ENCODE data around the gene LMBRD1.
"Not testable (repeated sequence)": the region's sequence is repeated elsewhere in the genome, so short reads cannot be mapped to it uniquely, and the experiment has no call there.

LMBRD1 gene

GRCh38 chr6:69763763-69764162, 33.0 kb downstream of the LMBRD1 start:
- Histone ChIP-seq H3K27ac (no peak overlapping the region), H3K4me3 (no peak overlapping the region)

- H3K27ac ChIP-seq, result no peak overlapping the region
Observed at GRCh38 chr6:69761853-69762252, 35.0 kb downstream of the LMBRD1 start.

GRCh38 chr6:69758214-69758613, 38.6 kb downstream of the LMBRD1 start:
- Histone ChIP-seq H3K4me3 (no peak overlapping the region), H3K27ac (no peak overlapping the region)

More at GRCh38 chr6:69761853-69762252, 35.0 kb downstream of the LMBRD1 start:
- no peak overlapping the region for H3K4me3 ChIP-seq

- no peak overlapping the region for H3K4me3 ChIP-seq
Observed at GRCh38 chr6:69756907-69757306, 39.9 kb downstream of the LMBRD1 start.

GRCh38 chr6:69756366-69756765, 40.4 kb downstream of the LMBRD1 start:
- Histone ChIP-seq H3K4me3 (no peak overlapping the region), H3K27ac (no peak overlapping the region)

More at GRCh38 chr6:69756907-69757306, 39.9 kb downstream of the LMBRD1 start:
- H3K27ac ChIP-seq, result no peak overlapping the region

- H3K27ac ChIP-seq, result no peak overlapping the region
- H3K4me3 ChIP-seq, result no peak overlapping the region
Observed at GRCh38 chr6:69735027-69735426, 61.8 kb downstream of the LMBRD1 start.

- H3K27ac ChIP-seq, result no peak overlapping the region
- H3K4me3 ChIP-seq, result no peak overlapping the region
Observed at GRCh38 chr6:69732640-69733039, 64.2 kb downstream of the LMBRD1 start.

- H3K27ac ChIP-seq, result no peak overlapping the region
Observed at GRCh38 chr6:69732045-69732444, 64.8 kb downstream of the LMBRD1 start.

GRCh38 chr6:69729870-69730449, 66.8 kb downstream of the LMBRD1 start:
- no peak overlapping the region for H3K4me3 ChIP-seq
- H3K27ac ChIP-seq, result no peak overlapping the region

More at GRCh38 chr6:69732045-69732444, 64.8 kb downstream of the LMBRD1 start:
- H3K4me3 ChIP-seq, result no peak overlapping the region

- no peak overlapping the region for H3K27ac ChIP-seq
Observed at GRCh38 chr6:69722683-69723082, 74.1 kb downstream of the LMBRD1 start.

GRCh38 chr6:69719602-69720193, 77.1 kb downstream of the LMBRD1 start:
- no peak overlapping the region for H3K27ac ChIP-seq
- H3K4me3 ChIP-seq, result no peak overlapping the region

More at GRCh38 chr6:69722683-69723082, 74.1 kb downstream of the LMBRD1 start:
- H3K4me3 ChIP-seq, result no peak overlapping the region

- Histone ChIP-seq H3K4me3 (no peak overlapping the region), H3K27ac (no peak overlapping the region)
Observed at GRCh38 chr6:69706724-69707123, 90.1 kb downstream of the LMBRD1 start.

GRCh38 chr6:69705954-69706353, 90.9 kb downstream of the LMBRD1 start:
- no peak overlapping the region for H3K4me3 ChIP-seq
- H3K27ac ChIP-seq, result no peak overlapping the region

- Histone ChIP-seq H3K27ac (no peak overlapping the region), H3K4me3 (no peak overlapping the region)
Observed at GRCh38 chr6:69704916-69705315, 91.9 kb downstream of the LMBRD1 start.

- no peak overlapping the region for H3K4me3 ChIP-seq
- no peak overlapping the region for H3K27ac ChIP-seq
Observed at GRCh38 chr6:69699655-69700054, 97.2 kb downstream of the LMBRD1 start.

GRCh38 chr6:69696273-69696672, 100.5 kb downstream of the LMBRD1 start:
- H3K27ac ChIP-seq, result no peak overlapping the region
- H3K4me3 ChIP-seq, result no peak overlapping the region

- Histone ChIP-seq H3K4me3 (no peak overlapping the region), H3K27ac (no peak overlapping the region)
Observed at GRCh38 chr6:69693762-69694161, 103.0 kb downstream of the LMBRD1 start.

GRCh38 chr6:69690986-69691385, 105.8 kb downstream of the LMBRD1 start:
- H3K27ac ChIP-seq, result no peak overlapping the region
- no peak overlapping the region for H3K4me3 ChIP-seq

GRCh38 chr6:69680302-69680701, 116.5 kb downstream of the LMBRD1 start:
- no peak overlapping the region for H3K4me3 ChIP-seq
- H3K27ac ChIP-seq, result no peak overlapping the region

GRCh38 chr6:69673298-69673697, 123.5 kb downstream of the LMBRD1 start:
- H3K4me3 ChIP-seq, result no peak overlapping the region
- H3K27ac ChIP-seq, result no peak overlapping the region

GRCh38 chr6:69668916-69669315, 127.9 kb downstream of the LMBRD1 start:
- Histone ChIP-seq H3K4me3 (no peak overlapping the region), H3K27ac (no peak overlapping the region)

- H3K27ac ChIP-seq, H3K4me3 ChIP-seq: not testable (repeated sequence)
Observed at GRCh38 chr6:69666779-69667178, 130.0 kb downstream of the LMBRD1 start.

Measured in skin epidermis (tissue), 12 donors.